Prostate gland (tissue), 2 donors: ENCODE measurements around the gene GZMM. TPM values are rescaled to one million over a fixed set of nuclear protein-coding genes. Genes with fewer than 3 reads are reported as not detected.

Experiments used
- DNase-seq: peaks from one replicate; pipeline ENCODE4 v3.0.0-alpha.2; 2019; ENCODE audit warnings: low spot score
- H3K27ac ChIP-seq, 2 donors: fragments of 200-600 bp; sonication (generic); 2 replicates each; pipeline ENCODE4 v1.5.1; 2017 to 2019
- H3K27me3 ChIP-seq: fragments of 200-600 bp; sonication (generic); replicated peaks from 2 replicates; pipeline ENCODE4 v1.5.1; 2019; ENCODE audit not compliant: insufficient read depth
- H3K36me3 ChIP-seq, 2 donors: fragments of 200-600 bp; sonication (generic); 1 replicate in 1 of 2; 2 replicates in 1 of 2; pipeline versions ENCODE4 v1.5.1 to v1.8.1; 2017 to 2019
- H3K4me1 ChIP-seq: fragments of 200-600 bp; sonication (generic); replicated peaks from 2 replicates; pipeline ENCODE4 v1.5.1; 2019
- H3K4me3 ChIP-seq, 2 donors: fragments of 200-600 bp; sonication (generic); 2 replicates each; pipeline ENCODE4 v1.5.1; 2017 to 2019
- H3K9me3 ChIP-seq: fragments of 200-600 bp; sonication (generic); 2 replicates; pipeline ENCODE4 v1.5.1; 2017
- CTCF ChIP-seq, 4 experiments: fragments of 200-600 bp in 2 of 4; fragments of 450-650 bp in 2 of 4; sonication (generic) in 2 of 4; IDR thresholded peaks; 1 replicate in 3 of 4; 2 replicates in 1 of 4; pipeline ENCODE4 v1.5.1; 2016 to 2019; ENCODE audit warnings: antibody characterized with exemption in 4 of 4, mild to moderate bottlenecking in 2 of 4, moderate library complexity in 2 of 4
- POLR2A ChIP-seq: fragments of 450-650 bp; IDR thresholded peaks from one replicate; pipeline ENCODE4 v1.6.1; 2016; ENCODE audit warnings: antibody characterized with exemption, mild to moderate bottlenecking
- POLR2AphosphoS5 ChIP-seq: sonication (generic); formaldehyde crosslinking; IDR thresholded peaks from one replicate; pipeline ENCODE4 v1.6.1; 2017; ENCODE audit warnings: antibody characterized with exemption
- WGBS: methylation state at CpG from one replicate; pipeline ENCODE4 v1.1.5; 2018; 5-methylcytosine and 5-hydroxymethylcytosine counted together
- intact Hi-C: fragments of 100-400 bp; cut with DNase I; formaldehyde crosslinking; loops from one replicate; pipeline ENCODE4 v1.14.2; 2022
- total RNA-seq, 2 donors: library from RNA; depleted of rRNA; stranded (reverse); fragments of >200 nt; gene quantifications; one replicate each; pipeline ENCODE4 v1.1.0, GENCODE V29; 2016

GZMM gene
- total RNA-seq, 2 donors from 2014 or later, result 0.68 TPM; not detected in 1

GRCh38 chr19:498977-499623 lies 44.8 kb upstream of the GZMM start:
- Histone ChIP-seq H3K27me3 (peaks cover 10% of the 10 kb centered on the region), H3K9me3 (no peaks in the 10 kb centered on the region), H3K36me3 (no peaks in the 10 kb centered on the region), H3K27ac (no peak overlapping the region), H3K4me1 (no peaks in the 10 kb centered on the region), H3K4me3 (no peak overlapping the region)
- 74% methylated on average over 31 of the region's 31 CpGs for WGBS
- TF ChIP-seq POLR2A (no peak), CTCF (IDR thresholded peaks at IDR 0.05) (no peak), POLR2AphosphoS5 (no peak)
- intact Hi-C loops, result no loop called here
- no peak for DNase-seq

- Histone ChIP-seq H3K4me3 (no peak overlapping the region), H3K36me3 (no peaks in the 10 kb centered on the region), H3K27ac (no peak overlapping the region), H3K27me3 (peaks cover 10% of the 10 kb centered on the region), H3K4me1 (no peaks in the 10 kb centered on the region), H3K9me3 (no peaks in the 10 kb centered on the region)
- TF ChIP-seq CTCF (IDR thresholded peaks at IDR 0.05) (no peak), POLR2A (no peak), POLR2AphosphoS5 (no peak)
- WGBS, result 86% methylated on average over 17 of the region's 17 CpGs
- intact Hi-C loops, result no loop called here
- no peak for DNase-seq
Observed at GRCh38 chr19:501646-502045, 42.2 kb upstream of the GZMM start.

GRCh38 chr19:504616-505015 lies 39.2 kb upstream of the GZMM start:
- Histone ChIP-seq H3K36me3 (no peaks in the 10 kb centered on the region), H3K4me1 (peaks cover 5% of the 10 kb centered on the region), H3K27me3 (no peaks in the 10 kb centered on the region), H3K27ac (no peak overlapping the region), H3K9me3 (no peaks in the 10 kb centered on the region), H3K4me3 (no peak overlapping the region)
- intact Hi-C loops, result no loop called here
- DNase-seq, result no peak
- TF ChIP-seq POLR2A (no peak), POLR2AphosphoS5 (no peak), CTCF (IDR thresholded peaks at IDR 0.05) (no peak)
- 89% methylated on average over 14 of the region's 14 CpGs for whole genome bisulfite sequencing

- TF ChIP-seq POLR2AphosphoS5 (no peak), CTCF (IDR thresholded peaks at IDR 0.05) (peak; percentile 89 to 99 (median 96)), POLR2A (peak; percentile 29)
- Histone ChIP-seq H3K4me1 (peaks cover 5% of the 10 kb centered on the region), H3K27me3 (no peaks in the 10 kb centered on the region), H3K27ac (peak overlapping the region; percentile 87 to 91), H3K4me3 (peak overlapping the region; percentile 91 to 99), H3K9me3 (no peaks in the 10 kb centered on the region), H3K36me3 (no peaks in the 10 kb centered on the region)
- 7% methylated on average over 39 of the region's 48 CpGs for WGBS
- intact Hi-C loops, result no loop called here
- peak; percentile 81 for DNase-seq
Observed at GRCh38 chr19:506404-507285, 37.2 kb upstream of the GZMM start.
